NOMO-1 (cell line): ENCODE results near the gene GPA33.
"Not testable (repeated sequence)": the region's sequence is repeated elsewhere in the genome, so short reads cannot be mapped to it uniquely, and the experiment has no call there.

Source experiments
- DNase-seq, 2 experiments: peaks; one replicate each; lab custom pipeline; 2025; ENCODE audit not compliant: unreplicated experiment in 2 of 2; lab: John Stamatoyannopoulos, UW

GPA33 gene

DNA sequence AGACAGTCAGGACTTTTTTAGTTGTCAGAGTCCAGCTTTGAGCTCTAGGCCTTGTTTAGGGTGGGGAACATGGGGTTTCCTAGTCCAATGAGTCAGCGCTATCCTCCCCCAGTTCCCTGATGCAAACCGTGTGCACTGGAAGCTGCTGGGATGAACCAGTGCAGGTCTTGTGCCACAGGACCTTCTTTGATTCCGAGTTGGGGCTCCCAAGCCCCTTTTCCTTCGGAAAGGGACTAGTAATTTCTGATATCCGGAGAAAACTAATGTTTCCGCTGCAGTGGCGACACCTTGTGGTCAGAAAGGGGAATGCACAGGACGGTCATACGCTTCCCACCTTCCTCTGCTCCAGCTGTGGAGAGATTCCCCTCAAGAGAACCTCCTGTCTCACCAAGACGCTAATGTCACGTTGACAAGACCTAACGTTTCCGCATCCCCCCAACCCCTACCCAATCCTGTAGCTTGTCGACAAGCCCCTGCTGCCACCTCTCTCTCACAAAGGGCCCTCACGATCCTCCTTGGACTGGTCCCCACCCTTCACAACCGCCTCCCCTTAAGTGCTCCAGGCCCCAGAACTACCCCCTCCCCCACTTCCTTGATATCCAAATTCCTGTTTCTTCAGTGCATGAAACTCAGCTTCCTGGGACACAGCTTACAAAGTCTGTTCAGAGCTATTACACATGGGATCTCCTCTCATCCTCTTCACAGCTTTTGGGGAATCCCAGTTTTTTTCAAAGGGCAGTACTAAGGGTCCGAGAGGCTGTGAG lies 30.9 kb downstream of the GPA33 start:
- peak in 1 of 2 experiments; percentile 11 for DNase-seq

DNA sequence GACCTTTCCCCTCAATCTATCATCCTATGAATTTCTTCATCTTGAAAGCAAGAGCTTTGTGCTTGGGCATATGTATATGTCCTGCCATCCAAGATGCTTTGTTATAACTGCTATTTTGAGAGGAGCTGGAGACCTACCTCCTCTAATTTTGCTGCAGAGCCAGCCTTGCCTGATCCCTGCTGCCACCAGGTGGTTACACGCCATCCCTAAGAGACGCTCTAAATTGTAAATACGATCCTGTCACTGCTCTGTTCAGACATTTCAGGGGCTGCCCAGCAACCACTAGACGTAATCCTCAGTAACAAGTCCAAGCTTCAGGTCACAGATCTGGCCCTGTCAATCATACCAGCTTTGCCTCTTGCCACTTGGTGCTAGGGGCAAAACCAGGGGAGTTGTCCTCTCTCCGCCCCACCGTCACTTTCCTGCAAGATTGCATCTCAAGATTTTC lies 32.9 kb downstream of the GPA33 start:
- DNase-seq = peak; percentile 7 to 8

DNA sequence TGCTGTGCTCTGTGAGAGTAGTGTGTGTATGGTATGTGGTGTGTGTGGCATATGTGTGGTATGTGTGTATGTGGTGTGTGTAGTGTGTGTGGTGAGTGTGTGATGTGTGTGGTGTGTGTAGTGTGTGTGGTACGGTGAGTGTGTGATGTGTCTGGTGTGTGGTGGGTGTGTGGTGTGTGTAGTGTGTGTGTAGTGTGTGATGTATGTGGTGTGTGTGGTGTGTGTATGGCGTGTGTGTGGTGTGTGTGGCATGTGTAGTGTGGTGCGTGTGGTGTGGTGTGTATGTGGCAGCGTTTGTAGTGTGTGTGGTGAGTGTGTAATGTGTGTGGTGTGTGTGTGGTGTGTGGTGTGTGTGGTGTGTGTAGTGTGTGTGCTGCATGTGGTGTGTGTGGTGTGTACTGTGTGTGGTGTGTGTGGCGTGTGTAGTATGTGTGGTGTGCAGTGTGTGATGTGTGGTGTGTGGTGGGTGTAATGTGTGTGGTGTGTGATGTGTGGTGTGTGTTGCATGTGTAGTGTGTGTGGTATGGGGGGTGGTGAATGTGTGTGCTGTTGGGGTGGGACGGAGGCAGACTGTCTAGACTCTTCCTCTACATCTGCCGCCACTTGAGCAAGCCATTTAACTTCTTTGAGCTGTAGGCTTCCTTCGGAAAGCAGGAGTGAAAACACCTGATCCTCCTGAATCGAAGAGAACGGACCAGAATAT lies 33.5 kb downstream of the GPA33 start:
- no peak for DNase-seq

DNA sequence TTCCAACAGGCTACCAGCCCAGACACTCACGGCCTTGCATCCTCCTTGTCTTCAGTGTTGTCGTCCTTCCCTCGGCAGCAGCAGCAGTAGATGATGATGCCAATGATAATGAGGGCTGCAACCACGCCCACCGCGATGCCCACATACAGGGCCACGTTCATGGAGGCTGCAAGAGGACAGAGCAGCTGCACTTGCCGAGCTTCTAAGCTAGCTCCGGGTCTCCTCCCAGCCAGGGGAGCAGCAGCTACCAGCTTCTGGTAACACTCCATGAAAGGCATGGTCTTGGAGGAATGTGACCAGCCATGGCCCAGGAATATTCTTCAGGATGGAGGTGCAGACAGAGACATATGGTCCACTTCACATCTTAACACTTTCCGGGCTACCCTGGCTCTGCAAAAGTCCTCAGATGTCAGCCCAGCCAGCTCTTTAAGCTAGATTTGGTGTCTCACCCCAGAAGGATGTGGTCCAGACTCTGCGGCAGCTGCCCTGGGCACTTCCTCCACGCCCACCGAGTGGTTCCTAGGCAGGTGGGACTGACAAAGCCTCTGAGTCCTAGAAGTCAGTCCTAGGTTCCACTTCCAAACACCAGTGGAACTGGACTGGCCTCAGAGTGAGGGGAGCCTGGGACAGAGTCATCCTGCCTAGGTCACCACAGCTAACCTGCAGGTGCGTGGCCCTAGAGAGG lies 35.1 kb downstream of the GPA33 start:
- no peak for DNase-seq

DNA sequence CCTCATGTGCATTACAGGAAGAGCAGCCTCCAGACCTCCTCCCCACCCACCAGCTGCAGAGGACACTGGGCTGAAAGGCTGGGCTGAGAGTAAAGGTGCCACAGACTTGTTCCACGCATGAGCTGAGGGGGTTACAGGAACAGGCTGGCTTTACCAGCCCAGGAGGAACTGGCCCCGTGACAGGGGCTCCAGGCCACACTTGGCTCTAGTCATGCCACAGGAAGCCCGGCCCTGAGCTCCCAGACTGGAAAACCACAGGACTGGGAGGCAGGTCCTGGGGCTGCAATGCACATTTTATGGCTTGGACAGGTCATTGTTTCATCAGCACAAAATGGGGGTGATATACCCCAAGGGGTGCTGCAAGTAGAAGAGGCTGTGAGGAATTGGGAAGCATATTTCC lies 35.6 kb downstream of the GPA33 start:
- DNase-seq = no peak

DNA sequence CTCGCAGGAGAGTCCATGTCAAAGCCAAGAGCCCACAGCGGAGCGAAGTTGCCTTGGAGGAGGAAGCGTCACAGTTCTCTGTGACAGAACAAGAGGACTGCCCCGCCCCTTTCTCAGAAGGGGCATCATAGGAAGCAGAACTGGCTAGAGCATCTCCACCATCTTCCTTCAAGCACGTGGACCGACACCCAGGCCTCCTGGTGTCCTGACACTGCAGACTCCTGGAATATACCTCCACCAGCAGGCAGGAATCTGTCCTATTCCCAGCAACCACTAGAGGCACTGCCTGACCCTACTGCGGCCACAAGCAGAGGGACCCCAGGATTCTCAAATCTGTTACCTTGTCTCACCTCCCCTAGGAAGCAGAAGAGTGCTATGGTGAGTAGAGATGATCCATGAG lies 37.8 kb downstream of the GPA33 start:
- DNase-seq = no peak

DNA sequence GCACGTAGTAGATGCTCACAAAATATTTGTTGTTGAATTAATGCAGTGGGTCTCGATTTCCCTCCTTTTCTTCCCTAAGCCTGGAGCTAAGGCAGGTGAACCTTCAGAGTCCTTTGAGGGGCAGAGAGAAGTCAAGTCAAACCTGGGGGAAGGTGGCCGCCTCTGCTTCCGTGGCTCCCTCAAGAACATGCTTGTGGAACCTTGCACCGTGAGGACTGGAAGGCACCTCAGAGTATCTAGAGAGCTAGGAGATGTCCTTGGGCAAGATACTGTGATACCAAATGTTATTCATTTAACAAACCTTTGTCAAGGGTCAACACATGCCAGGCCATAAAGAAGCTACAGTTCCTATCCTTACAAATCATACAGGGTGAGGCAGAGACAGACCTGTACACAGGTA lies 38.3 kb downstream of the GPA33 start:
- DNase-seq = no peak

DNA sequence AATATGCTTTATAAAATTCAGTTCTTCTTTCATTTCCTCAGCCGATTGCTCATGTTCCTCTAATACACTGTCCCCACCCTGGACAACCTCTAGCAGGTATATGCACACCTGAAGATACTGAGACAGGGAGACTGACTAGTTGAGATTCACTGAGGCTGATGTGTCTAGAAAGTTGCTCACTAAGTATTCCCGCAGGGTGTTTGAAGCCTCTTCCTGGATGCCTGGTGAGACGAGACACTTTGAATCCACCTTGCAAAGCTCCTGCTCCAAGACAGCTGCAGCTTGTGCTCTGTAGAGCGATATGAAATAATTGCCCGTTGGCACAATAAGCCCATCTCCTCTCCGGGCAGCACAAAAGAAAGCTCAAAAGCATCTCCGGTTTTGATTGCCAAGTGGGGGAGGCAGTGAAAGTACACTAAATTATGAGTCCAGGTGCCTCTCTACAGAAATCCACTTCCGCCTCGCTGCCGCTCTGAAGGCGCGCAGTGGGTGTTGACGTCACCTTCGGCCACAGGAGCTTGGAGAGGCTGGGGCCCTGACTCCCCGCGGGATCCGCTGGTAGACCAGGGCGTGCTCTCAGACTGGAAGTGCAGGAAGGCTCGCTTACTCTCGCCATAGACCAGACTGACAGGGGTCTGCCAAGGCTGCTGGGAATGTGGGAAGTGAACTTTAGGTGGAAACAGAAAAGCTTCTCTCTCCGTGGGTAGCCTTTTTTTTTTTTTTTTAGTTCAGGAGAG lies 46.3 kb downstream of the GPA33 start:
- DNase-seq = peak; percentile 75 to 85

DNA sequence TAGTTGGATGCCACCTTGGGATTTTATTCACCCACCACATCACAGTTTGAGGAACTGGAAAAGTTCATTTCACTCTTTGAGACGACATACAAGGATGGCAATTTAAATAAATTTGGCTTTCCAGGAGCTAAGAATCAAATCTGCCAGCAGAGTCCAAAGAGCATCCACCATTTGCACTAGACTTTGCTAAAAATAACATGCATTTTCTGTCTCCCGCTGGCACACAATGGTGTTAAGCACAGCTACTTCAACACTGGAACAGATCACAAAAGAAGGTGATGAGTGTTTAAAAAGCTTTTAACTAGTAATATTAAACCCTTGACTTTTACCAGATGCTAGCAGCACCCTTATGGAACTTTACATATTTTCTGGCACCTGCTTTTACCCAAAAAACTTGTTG lies 56.5 kb downstream of the GPA33 start:
- DNase-seq = no peak

DNA sequence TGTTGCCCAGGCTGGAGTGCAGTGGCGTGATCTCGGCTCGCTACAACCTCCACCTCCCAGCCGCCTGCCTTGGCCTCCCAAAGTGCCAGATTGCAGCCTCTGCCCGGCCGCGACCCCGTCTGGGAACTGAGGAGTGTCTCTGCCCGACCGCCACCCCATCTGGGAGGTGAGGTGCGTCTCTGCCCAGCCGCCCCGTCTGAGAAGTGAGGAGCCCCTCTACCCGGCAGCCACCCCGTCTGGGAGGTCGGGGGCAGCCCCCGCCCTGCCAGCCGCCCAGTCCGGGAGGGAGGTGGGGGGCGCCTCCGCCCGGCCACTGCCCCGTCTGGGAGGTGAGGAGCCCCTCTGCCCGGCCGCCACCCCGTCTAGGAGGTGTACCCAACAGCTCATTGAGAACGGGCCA lies 60.6 kb downstream of the GPA33 start:
- not testable (repeated sequence) for DNase-seq

DNA sequence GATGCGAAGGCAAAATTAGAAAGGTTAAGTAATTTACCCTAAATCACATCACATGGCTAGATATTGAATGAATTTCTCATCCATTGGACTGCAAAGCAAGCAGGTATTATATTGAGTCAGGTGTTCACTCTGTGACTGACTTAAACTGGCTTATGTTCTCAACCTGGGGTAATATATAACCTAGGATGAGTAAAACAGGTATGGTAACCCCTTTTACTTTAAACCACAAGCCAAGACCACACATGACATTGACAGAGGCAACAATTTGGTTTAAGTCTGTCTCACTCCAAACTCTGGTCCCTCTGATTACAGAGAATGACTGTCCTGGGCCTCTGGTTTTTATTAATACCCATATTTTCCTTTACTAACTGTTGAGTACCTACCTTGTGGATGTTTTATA lies 67.8 kb downstream of the GPA33 start:
- no peak for DNase-seq

DNA sequence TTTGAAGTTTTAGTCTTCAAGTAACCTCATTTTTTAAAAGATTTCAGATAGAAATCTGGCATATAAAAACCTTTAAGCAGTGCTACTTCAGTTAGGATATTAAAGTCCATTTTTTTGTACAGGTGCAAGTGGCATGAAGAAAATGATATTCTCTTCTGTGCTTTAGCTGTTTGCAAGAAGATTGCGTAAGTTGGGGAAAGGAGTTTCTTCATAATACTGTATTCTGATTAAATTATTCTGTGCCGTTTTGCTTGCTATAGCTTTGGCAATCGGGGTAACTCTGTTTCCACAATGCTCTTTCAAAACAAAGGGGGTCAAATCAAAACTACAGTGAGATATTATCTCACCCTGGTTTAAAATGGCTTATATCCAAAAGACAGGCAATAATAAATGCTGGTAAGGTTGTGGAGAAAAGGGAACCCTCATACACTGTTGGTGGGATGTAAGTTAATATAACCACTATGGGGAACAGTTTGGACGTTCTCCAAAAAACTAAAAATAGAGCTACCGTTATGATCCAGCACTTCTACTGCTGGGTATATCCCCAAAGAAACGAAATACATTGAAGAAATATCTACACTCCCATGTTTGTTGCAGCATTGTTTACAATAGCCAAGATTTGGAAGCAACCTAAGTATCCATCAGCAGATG lies 74.0 kb downstream of the GPA33 start:
- DNase-seq = peak; percentile 28 to 59

DNA sequence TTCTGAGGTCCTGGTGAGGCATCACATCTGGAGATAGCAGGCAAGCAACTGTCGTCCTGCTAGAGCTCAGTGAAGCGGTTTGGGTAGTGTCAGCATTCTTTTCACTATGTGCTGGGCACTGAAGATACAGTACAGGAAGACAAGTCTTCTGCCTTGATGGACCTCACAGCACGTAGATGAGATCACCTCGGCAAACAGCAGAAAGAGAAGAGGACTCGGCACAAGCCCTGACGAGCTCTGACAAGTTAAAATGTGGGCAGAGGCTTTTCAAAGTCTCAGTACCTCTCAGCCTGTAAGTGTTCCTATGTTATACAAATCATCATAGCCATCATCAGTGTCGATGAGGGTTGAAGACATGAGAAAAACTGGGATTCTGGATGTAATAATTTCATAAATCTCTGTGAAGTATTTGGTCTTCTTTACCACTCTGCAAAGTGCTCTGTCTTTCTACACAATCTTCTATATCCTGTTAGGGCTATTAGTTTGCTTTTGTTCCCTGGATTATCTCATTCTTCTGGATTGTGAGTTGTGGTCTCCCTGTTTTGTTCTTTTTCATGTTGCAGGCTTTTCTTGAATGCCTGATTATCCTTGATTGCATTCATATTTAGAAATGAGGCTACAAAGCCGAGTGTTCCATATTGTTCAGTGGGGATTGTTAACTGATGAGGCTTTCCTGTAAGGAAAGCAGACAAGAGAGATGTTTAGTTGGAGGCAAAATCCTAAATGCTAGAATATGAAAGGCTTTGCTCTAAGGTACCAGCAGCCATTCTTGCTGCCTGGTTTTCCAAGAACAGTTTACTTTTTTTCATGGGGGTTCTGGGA lies 76.9 kb downstream of the GPA33 start:
- no peak for DNase-seq

DNA sequence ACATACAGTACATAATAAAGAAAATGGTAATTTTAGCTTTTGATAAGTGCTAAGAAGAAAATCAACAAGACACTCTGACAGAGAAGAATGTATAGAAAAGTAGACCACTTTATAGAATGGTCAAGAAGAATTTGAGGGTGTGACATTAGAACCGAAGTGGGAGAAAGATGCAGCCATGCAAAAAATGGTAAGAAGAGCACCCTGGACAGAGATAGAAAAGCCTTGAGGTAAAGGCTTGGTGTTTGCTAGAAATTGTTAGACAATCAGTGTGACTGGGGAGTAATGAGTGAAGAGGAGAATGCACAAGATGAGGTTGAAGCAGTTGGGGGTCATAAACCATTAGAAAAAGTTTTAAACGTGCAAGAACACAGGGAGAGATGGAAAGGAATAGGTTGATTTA lies 77.6 kb downstream of the GPA33 start:
- DNase-seq = no peak

DNA sequence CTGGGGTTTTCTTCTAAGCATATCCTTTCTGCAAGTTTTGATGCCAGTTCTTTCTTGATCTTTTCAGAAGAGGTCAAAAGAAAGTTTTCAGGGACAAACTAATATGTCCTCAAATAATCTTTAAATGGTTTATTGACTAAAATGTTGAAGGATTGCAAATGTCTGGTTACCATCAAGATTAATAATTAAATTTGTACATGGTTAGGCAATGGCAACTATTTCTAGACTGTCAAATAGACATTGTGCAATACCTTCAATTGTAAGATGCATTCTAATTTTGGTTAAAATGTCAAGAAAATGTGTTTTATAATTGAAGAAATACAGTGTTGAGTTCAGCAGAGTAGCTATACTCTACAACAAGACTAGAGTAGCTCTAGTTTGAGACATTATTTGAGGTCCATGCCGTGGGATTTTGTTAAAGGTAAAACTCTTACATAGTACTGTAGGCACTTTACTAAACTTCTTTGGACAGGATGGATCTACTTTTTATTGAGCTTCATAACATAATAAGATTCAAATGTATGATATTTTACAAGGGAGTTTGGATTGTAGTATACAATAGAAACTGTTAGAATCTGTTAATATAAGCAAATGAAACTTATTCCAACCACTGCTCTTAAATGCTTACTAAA lies 78.5 kb downstream of the GPA33 start:
- no peak for DNase-seq

DNA sequence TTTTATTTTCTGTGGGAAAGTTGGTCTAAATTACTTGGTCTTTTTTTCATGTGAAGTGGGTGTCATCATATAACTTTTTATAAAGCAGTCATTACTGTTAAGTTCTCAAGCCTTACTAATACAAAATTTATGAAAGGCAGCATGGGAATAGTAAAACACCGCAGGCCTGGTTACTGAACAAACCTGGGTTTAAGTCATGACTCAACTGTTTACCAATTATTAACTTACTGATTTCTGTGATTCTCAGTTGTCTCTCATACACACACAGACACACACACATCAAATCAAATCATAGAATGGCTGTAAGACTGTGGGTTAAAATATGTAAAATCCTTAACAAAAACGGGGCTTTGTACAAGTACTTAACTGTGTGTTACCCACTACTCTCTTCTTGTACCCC lies 86.5 kb downstream of the GPA33 start:
- DNase-seq = no peak
